HG02763 (cell line): ENCODE results near the gene SH3BGRL3.
"Not testable (repeated sequence)": the region's sequence is repeated elsewhere in the genome, so short reads cannot be mapped to it uniquely, and the experiment has no call there.

Experiments used
- ATAC-seq: cut with Tn5 transposase; IDR thresholded peaks from one replicate; pipeline ENCODE4 v1.9.1; 2021; ENCODE audit warnings: mild to moderate bottlenecking, moderate library complexity; ENCODE audit not compliant: unreplicated experiment

Gene SH3BGRL3

GRCh38 chr1:26315874-26316850 lies 36.3 kb downstream of the SH3BGRL3 start:
- no peak for ATAC-seq

- ATAC-seq, result no peak
Observed at GRCh38 chr1:26317146-26317545, 37.3 kb downstream of the SH3BGRL3 start.

GRCh38 chr1:26317612-26318337 lies 37.9 kb downstream of the SH3BGRL3 start, which contains the start of gene CD52:
Gene CD52, plus strand, starts transcription at chr1:26317958. Its CDS starts 60 bp downstream, at chr1:26318018.
- ATAC-seq, result peak; percentile 36

- ATAC-seq, result no peak
Observed at GRCh38 chr1:26318338-26319064, 38.6 kb downstream of the SH3BGRL3 start.

- ATAC-seq, result no peak
Observed at GRCh38 chr1:26320896-26321295, 41.0 kb downstream of the SH3BGRL3 start.

- ATAC-seq, result peak; percentile 35
Observed at GRCh38 chr1:26321315-26322041, 41.6 kb downstream of the SH3BGRL3 start.

- no peak for ATAC-seq
Observed at GRCh38 chr1:26322042-26322331, 42.1 kb downstream of the SH3BGRL3 start.

- ATAC-seq, result no peak
Observed at GRCh38 chr1:26323382-26323781, 43.5 kb downstream of the SH3BGRL3 start.

GRCh38 chr1:26324550-26324949 lies 44.7 kb downstream of the SH3BGRL3 start:
- no peak for ATAC-seq

GRCh38 chr1:26327956-26328362 lies 48.1 kb downstream of the SH3BGRL3 start:
- ATAC-seq, result no peak

GRCh38 chr1:26328597-26328996 lies 48.7 kb downstream of the SH3BGRL3 start:
- no peak for ATAC-seq

- not testable (repeated sequence) for ATAC-seq
Observed at GRCh38 chr1:26329380-26329779, 49.5 kb downstream of the SH3BGRL3 start.

GRCh38 chr1:26330276-26330675 lies 50.4 kb downstream of the SH3BGRL3 start:
- ATAC-seq, result no peak
